HG03064 (cell line): ENCODE measurements around the gene HIC1.

ENCODE experiments used
- ATAC-seq: cut with Tn5 transposase; IDR thresholded peaks from one replicate; pipeline ENCODE4 v1.9.1; 2021; ENCODE audit warnings: low read depth; ENCODE audit not compliant: unreplicated experiment

HIC1 gene

DNA sequence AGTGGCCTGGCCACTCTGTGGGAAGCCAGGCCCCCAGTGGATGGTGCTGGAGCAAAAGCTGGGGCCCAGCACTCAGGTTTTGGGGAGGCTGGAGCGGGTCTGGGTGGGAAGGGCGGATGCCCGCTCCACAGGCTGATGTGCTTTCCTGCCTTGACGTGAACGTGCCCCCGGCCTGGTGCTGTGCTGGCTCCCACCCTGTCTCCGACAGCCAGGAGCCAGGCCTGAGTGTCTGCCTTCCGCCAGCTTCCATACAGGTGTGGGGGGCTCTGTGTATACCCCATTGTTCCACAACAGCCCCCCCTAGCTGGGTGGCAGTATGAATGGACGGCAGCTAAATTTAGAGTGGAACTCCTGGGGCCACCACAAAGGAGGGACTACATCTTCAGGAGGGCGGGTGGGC, 20.0 kb downstream of the HIC1 start:
- no peak for ATAC-seq

DNA sequence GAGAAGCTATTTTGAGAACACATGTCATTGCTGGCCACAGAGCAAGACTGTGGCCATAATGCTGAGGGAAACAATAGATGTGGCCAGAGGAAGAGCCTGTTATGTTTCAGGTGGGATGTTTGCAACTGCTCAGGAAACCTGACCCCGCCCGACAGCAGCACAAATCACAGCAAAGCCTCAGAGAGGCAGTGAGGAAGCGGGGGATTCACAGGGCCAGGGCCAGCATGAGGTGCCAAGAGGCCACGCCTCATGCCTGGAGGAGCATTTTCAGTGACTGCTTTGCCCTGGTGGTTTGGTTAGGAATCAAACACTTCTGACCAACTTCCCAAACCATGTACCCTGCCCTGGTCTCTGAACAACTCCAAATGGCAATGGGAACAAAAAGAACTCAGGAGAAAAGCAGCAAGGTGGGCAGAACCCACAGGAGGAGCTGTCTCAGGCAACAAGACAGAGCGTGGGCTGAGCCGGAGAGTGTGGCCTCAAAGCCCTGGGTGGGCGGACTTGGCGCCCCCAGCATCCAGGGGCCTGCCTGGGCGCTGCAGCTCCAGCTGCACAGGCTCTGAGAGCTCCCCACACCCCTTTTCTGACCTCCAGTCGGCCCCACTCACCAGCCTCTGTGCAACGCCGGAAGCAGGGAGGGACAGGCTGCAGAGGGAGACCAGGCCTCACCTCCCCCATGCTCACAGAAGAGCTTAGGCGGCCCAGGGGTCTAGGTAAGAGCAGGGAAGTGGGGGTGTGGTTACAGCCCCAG, 20.6 kb downstream of the HIC1 start:
- no peak for ATAC-seq

DNA sequence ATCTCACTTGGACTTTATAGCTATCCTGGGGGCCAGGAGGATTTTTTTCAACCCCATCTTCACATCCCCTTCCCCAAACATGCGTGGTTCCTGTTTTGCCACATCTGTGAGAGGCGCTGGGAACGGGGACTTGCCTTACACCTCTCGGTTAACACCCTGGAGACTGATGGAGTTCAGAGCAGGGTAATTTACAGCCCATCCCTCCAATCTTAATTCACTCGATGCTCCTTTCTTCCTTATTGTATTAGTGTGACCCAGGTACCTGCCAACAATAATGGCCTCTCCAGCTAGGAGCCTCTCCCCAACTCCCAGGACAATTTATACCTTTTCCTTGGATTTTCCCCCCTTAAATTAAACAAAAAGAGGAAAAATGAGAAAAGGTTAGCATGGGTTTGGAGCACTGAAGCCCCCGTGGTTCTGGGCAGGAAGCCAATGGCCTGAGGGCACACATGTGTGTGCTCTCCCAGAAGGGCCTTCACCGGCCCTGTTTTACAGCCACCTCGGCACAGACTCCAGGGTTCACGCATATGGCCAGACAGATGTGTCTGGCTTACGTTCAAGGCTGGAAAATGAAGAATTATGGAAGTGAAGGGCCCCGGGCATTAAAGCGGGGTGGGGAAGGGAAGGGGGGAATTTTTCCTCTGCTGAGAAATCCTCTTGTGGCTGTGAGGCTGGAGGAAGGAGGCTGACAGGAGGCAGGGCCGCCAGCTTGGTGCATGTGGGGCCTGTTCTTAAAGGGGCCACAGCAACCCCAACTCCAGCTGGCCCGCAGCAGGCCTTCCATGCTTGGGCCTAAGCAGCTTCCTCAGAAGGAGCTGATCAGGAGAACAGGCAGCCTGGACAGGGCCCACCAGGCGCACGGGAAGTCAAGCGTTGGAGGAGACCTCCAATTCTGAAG, 21.4 kb downstream of the HIC1 start:
- ATAC-seq = no peak

- no peak for ATAC-seq
Observed at GRCh38 chr17:2077040-2077439, 22.1 kb downstream of the HIC1 start.

DNA sequence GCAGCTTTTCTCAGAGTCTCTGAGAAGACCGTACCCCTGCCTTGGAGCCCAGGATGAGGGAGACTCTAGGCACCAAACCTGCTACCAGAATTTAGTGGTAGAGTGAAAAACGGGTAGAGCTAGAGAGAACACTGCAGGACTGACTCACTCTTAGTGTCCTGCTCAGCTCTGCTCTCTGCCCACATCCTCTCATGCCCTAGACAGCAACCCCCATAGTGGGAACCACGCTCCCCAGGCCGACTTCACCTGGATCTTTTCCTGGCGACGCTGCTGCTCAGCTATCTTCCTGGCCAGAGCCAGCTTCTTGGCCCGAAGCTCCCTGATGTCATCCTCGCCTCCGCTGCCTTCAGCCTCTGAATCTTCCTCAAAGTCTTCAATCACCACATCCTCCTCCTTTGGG, 26.7 kb downstream of the HIC1 start:
- no peak for ATAC-seq

DNA sequence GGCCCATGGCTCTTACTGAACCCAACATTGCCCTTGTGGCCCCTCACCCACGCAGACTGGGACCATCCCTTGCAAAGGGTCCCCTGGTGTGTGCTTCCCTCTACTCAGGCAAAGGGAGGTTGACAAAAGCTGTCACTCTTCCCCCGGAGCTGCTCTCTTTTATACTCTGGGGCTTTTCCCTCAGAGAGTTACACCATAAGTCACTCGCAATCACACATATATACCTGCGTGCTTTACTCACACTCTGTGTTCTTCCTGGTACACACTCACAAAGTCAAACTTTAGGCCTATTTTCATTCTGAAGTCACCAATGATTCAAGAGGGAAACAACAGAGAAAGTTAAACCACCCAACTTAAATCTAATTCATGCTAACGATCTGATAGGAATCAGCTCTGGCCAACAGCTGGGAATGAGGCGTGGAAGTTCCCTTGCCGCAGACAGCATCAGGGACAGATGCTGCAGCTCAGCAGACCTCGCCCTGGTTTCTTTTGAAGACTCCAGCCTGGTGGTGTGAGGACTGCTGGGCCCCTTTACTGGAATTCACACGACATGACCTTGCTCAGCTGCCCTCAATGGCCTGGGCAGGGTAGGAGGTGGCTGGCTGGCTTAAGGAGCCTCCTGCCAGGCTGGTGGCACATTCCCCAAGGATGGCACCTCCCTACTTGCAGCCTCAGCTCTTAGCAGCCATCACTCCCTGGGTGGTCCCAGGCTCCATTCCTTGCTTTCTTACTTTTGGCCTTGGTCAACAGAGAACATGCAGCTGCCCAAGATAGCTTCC, 27.3 kb downstream of the HIC1 start:
- ATAC-seq = no peak

- no peak for ATAC-seq
Observed at GRCh38 chr17:2083613-2084035, 28.7 kb downstream of the HIC1 start.

DNA sequence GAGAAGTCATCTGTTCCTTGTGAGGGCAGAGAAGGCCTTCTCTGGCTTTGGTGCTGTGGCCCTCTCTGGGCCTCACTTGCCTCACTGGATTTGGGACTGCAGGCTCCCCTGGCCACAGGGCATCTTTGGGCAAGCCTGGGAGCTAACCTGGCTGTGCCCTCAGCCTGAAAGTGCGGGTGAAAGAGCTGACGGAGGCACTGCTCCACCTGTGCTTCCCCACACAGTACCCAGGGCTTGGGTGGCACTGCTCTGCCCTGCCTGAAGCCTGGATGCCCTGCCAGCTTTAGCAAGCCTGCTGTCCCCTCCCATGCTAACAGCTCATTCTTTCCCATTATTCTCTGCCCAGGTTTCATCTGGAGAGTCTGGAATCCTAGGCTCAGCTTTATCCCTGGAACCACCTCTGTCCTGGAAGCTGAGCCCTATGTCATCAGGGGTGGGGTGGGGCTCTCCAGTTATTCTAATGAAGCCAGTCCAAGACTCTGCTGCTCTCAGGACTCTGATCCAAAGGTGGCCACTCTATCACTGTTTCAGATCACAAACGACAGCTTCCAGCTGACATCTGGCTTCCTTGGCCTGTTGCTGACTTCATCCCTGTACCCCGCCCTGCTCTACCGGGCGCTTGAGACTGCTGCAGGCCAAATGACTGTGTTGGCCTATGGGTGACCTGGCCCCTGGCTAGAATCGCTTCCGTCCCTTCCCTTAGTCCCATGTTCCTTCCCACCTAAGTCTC, 29.3 kb downstream of the HIC1 start:
- no peak for ATAC-seq

- no peak for ATAC-seq
Observed at GRCh38 chr17:2084766-2085647, 30.1 kb downstream of the HIC1 start.

DNA sequence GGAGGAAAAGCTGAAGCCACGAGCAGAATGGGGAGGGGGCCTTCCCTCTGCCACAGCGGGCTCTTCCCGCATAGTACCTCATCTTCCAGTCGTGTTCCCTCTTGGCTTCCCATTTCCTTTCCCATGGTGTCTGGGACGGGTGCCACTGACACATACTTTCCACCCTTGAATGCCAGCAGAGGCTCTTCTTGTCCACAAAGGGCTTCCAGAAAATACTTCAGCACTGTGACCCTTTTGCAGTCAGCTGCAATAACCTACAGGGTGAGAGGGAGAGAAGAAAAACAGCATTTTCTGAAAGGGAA, 30.7 kb downstream of the HIC1 start:
- ATAC-seq = no peak

DNA sequence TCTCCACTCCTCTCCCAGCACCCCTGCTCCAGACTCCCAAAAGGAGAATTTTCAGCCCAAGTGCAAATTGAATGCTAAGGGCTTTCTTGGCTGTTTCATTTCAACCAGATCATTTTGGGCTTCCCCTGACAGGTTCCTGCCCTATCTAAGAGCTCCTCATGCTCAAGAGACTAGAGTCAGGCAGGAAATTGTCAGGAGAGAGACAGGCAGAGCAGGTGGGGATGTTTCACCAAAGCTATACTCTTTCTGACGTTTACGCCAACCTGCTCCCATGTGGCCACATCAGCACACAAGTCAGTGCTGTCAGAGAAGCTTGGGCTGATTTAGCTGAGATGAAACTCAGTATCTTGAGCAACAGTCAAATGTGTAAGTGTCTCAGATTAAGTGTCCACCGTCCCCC, 31.4 kb downstream of the HIC1 start:
- ATAC-seq = no peak

- ATAC-seq = no peak
Observed at GRCh38 chr17:2087597-2088211, 32.8 kb downstream of the HIC1 start.

DNA sequence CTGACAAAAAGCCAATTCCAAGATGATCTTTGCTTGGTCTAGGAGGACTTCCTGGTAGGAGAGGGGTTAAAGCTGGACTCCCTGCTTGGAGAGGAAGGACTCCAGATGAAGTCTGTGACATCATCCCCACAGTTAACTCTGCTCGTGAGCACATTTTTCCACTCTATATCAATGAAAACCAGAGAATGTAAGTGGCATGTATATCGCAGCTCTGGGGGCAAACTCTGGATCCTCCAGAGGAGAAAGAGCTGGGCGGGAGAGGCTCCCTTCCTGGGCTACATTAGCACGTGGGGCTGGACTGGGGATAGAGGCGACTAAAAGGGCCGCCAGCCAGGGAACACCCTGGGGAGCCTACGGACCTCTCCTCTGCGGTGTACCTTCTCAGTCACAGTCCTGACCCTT, 34.1 kb downstream of the HIC1 start:
- no peak for ATAC-seq

DNA sequence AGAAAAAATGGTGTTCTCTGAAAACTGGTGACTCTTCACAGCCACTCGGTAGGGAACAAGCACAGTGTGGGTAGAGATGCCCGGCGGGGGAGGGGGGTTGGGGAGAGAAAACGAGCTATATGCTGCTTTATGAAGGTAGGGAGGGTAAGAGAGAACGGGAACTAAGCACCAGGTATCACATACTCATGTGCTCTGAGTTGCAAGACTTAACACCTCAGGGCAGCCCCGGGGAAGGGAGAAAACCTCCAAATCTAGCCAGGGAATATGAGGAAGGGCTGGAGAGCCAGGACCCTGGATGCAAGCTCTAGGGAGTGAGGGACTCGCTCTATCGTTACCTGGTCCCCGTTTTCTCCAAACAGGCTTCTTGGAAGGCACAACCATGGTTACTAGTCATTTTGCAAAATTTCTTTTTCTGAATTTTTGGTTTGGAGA, 35.3 kb downstream of the HIC1 start:
- no peak for ATAC-seq

- no peak for ATAC-seq
Observed at GRCh38 chr17:2090804-2091534, 36.1 kb downstream of the HIC1 start.

DNA sequence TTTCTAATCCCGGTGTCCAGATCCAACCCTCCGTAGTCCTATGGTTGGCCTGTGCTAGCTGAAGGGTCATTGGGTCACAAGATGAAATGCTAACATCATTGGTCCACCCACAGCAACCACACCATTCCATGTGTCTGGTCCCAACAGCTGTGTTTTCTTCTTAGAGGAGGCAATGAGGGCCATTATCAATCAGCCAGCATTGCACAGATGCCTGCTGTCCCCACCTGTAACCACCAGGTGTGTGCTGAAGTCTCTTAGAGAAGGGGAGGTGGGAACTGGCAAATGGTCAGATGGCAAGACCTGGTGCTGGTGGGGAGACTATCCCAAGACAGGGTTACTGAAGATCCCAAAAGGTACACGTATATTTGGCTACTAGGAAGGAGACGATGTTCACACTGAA, 37.4 kb downstream of the HIC1 start:
- no peak for ATAC-seq

DNA sequence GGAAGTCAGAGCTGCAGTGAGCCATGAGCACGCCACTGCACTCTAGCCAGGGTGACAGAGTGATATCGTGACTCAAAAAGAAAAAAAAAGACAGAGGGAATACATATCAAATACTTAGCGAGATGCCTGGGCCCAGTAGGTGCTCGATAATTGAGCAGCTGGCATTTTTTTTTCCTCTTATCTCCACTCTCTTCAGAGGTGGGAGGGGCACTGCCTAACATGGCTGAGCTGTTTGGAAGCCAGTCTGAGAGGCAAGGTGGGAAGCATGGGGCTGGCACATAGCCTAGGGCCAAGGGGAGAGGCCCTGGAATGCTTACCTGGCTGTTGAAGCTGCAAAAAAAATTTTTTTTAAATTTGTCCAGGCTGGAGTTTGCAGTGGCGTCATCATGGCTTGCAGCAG, 38.4 kb downstream of the HIC1 start:
- no peak for ATAC-seq

DNA sequence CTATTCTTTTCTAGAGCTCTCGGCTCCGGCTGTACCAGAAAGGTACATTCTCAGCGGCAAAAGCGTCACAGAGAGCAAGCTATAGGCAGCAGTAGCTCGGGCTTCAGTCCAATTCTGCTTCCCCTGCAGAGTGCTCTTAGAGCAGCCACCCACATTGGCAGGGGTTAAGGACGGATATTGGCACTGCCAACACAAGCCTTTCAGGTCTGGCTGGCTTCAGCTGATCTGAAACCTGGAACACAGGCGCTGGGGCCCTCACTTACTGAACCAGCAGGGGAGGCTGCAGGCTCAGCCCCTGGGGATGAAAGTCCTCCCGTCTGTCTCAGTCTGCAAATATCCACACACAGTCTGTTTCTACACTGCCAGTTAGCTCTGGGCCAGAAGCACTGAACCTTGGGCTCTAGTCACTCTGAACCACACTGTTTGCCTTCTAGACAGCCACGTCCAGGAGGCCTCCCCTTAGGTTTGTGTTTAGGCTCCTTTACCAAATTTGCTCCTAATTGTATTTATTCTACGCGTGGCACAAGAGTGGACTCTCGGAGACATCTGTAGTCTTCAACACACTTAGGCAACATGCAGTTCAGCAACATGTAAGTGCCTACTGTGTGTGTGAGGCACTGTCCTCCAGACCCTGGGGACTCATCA, 40.1 kb downstream of the HIC1 start:
- no peak for ATAC-seq
